CD4-positive, alpha-beta T cell treated with Interleukin-12 subunit alpha and Interleukin-12 subunit beta, for 1 hour (primary cell): ENCODE data around the gene HUNK.

Source experiments
- DNase-seq: peaks from one replicate; pipeline ENCODE4 v3.0.0-alpha.2; 2020

The HUNK gene

DNA sequence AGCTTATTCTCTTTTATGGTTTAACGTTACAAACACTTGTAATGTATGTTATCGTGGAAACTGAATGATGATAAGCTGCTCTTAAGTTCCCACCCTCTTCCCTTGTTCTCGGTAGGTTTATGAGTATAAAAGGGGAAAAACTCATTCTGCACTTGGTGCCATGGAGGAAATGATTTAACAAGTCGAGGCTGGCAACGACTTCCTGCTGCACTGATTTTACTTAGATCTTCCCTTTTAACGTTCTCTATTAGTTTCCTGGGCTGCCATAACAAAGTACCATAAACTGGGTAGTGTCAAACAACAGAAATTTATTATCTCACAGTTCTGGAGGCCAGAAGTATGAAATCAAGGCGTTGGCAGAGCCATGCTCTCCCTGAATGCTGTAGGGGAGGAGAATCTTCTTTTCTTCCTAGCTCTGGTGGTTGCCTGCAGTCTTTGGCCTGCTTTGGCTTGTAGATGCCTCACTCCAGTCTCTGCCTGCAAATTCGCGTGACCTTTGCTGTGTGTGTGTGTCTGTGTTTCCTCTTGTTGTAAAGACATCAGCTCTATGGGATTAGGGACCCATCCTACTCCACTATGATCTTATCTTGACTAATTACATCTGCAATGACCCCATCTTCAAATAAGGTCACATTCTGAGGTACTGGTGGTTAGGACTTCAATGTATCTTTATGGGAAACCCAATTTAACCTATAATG lies 26.3 kb downstream of the HUNK start:
- no peak for DNase-seq

DNA sequence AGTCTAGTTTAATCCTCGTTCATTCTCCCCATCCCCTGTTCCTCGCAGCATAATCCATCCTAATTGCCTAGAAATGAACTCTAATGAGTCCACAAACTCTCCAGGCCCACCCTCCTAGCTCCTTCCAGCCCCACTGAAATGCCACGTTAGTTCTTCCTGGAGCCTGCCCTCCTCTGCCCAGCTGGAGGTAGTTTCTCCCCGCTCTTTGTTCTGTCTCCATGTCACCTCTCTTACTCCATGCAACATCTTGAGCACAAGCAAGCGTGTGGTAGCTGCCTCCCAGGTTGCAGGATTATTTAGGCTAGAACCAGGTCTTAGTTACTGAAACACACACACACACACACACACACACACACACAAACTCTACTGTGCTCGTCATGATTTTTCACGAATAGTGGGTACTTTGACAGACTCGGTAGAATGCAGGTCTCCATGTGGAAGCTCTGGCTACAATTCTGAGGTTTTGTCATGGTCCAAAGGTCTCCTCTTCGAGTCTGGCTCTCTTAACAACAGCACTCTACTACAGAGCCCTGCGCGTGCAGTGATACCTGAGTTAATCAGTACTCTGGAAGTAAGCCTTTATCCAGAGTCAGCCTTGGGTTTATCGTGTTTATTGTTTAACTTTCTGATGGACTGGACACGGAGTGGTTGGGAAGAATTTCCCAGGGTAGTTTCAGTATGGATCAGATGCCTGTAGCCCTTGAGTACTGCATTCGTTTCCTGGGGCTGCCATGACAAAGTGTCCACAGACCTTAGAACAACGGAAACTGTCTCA lies 27.5 kb downstream of the HUNK start:
- DNase-seq, result no peak

DNA sequence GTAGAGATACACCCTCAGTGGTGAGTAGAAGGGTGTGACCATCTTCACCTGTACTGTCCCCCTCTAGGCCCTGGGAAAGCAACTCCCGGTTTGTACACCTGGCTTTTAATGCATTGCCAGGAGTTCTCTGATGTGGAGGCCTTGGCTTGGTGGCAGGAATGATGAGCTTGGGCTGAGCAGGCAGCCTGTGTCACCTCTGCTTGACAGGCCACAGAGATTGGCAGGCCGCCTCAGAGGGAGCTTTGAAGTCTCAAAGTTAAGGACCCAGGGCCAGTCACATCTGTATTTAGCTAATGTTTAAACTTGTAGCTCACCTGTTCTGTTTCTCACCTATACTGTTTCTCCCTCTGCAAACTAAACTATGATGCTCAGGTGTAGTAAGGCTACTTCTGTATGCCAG lies 28.5 kb downstream of the HUNK start:
- DNase-seq, result no peak

DNA sequence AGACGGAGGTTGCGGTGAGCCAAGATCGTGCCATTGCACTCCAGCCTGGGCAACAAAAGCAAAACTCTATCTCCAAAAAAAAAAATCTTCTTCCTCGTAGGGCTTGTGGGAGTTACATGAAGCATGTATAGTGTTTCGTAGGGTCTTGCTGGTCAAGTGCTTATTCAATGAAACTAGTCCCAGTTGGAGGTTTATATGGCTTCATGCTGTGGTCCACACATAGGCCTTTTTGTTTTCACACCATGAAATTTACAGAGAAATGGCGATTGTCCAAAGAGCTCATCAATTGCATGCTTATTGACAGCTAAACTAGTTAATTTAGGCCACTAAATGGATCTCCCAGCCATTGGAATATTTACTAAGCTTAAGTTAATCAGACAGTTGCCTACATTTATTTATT lies 29.6 kb downstream of the HUNK start:
- DNase-seq, result no peak

DNA sequence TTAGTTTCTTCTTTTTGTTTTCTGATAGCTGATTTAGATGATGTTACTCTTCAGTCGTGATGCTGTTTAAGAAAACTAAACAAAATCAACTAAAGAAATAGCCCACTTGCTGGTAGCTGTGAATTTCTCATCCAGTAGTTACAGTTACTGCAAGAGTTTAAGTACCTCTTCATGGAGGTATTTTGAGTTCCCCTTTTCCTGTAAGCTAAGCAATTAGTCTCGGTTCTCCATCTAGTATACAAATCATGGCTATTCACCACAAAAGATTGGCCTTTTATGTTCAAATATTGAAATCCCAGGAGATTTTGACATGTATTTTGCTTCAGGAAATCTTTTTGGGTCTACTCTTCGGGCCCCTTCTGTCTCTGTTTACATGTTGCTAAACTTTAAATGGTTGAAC lies 31.1 kb downstream of the HUNK start:
- no peak for DNase-seq

DNA sequence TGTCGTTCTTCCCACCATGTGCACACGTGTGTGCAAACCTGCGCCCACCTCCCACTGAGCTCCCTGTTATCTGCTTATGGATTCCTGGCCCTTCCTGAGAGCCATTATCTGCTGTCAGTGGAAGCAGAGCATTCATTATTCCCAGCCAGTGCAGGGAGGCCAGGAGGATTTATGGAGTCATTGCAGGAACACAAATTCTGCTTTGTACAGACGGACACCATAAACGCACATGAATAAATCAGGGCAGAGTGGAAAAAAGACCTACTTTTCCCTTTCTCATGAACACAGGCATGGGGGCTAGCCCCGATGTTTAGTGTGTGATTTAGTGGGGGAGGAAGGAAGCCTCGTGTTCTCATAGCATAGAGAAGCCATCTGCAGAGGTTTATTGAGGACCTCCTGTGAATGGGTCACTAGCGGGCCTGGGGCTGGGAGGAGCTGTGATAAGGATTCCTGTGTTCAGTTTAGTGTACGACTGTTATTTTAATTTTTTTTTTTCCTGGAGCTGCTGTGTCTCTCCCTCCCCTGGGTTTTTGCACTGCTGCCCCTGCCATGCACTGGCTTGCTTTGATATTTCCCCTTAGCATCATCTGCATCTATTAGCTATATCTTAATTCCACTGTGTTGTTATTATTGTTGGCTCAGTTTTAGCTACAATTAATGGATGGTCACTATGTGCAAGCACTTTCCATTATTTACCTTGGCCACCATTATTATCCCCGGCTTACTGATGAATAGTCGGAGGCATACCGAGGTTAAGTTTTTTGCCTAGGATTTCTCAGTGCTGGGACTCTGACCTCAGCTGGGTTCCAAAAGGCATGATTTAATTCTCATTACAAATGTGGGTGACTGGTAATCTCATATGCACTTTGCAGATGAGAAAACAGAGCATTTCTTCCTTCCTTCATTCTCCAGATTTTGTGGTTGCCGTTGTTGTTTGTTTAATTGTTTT lies 33.0 kb downstream of the HUNK start:
- DNase-seq, result no peak

DNA sequence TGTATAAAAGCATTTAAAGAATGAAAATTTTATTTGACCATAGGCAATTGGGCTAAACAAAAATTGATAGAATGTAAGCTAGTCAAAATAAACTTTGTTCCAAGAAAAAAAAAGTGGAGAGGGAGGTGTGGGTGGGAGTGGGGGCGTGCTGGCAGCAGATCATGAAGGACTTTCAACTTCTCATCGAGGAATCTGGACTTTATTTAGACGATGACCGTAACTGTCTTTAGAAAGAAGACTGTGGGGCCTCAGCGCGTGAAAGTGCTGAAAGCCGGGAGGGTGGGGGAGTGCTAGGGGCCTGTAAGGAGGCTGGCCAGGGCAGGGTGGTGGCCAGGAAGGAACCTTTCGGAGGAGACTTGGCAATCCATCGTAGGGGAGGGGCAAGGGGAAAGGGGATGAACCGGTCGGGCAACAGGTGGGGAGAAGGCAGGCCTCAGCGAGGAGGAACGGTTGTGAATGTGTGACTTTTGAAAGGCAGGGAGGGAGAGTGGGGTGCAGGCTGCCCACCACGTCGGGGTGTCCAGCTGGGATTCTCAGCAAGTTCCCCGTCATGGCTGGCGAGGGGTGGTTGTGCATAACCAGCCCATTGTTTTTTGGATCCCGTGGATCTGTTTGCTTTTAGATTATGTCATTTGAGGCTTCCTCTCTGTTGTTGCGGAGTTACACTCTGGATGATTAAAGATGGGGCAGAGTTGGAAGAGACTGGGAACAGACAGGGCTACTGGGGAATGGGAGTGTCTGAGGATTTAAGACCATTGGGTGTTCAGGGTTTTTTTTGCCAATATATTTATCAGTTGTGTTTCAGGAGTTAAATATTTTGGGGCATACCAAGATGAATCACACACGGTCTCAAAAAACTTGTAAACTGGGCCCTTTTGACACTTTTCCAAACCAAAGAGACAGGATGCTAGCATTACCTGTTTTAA lies 35.5 kb downstream of the HUNK start:
- DNase-seq, result no peak

DNA sequence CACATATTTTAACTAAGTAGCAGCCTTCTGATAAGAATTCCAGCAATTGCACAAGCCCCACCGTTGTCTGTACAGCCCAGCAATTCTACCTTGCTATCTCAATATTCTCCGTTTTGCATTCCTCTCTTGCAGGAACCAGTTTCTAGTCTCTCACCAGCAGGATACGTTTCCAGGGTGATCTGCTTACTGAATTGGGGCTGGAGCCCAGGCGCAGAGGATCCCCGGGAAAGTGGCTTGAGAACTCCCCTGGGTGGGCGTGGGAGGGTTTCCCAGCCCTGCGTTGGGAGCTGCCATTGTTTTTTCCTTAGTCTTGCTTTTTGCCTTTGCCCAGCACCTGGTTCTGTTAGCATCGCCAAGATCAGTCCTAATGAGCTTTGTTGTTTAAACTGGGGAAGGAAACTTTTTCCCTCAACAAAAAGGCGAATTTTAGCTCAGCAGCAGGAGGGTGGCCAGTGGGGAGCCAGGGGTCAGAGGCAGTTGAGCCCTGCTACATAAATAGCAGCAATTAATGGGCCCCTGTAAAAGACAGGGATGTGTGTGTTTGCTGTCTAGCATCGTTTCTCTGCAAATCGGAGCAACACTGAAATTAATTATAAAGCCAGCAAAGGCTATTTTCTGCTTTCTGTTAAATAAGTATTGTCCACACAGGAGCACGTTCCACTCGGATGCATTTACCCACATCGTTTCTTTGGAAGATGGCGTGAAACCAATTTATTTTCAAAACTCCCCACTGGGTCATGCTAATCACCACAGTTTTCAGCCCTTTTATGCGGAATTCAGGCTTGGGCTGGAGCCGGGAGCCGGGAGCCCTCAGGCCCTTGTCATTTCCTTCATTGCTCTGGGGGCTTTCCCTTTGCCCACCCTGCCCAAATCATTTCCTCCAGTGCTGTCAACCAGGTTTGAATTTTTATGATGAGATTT lies 36.6 kb downstream of the HUNK start:
- no peak for DNase-seq

DNA sequence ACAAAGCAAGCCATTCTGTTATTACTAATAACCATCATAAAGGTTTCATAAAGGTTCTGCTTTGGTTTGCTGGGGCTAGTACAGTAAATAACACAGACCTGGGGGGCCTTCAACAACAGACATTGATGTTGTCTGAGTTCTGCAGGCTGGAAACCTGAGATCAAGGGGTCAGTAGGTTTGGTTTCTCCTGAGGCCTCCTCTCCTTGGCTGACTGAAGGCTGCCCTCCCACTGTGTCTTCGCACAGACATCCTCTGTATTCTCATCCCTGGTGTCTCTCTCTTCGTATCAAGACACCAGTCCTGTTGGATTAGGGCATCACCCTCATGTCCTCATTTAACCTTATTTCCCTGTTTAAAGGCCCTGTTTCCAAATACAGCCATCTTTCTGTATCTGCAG lies 37.3 kb downstream of the HUNK start:
- DNase-seq, result no peak

DNA sequence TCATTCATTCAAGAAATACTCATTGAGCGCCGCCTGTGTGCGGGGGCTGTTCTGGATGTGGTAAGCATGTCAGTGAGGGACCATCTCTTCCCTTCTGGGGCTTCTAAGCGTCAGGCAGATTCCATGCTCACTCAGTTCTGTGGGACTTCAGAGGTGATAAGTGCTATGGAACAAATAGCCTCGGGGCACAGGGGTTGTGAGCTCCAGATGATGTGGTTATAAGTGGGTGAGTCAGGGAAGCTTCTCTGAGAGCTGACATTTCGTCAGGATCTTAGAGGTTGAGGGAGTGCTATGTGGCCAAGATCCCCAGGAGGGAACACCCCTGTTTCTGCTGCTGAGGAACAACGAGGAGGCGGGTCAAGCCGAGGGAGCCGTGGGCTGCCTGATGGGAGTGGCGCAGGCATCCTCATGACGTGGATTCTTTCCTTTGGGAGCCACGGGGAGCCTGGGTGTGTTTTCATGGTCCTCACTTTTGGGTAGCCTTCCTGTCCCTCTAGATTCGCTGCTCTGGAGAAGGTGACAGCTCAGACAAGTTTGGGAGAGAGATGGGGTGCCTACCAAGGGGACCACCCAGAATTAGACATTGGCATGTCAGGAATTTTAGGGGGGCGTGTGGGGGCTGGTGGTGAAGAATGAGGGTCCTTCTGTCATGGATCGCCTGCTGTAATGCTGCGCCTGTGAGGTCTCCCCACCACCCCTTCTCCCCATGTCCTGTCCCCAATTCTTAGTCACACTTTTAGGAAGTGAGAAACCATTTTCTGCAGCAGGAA lies 38.5 kb downstream of the HUNK start:
- DNase-seq, result no peak

DNA sequence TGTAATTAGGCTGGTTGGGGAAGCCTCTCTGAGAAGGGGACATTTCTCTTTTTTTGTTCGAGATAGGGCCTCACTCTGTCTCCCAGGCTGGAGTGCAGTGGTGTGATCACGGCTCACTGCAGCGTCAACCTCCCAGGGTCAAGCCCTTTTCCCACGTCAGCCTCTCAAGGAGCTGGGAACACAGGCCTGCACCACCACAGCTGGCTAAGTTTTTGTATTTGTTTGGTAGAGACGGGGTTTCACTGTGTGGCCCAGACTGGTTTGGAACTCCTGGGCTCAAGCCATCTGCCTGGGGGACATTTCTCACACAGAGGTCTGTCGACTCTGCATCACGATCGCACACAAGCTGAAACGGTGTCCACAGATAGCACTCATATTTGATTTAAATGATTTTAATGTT lies 39.7 kb downstream of the HUNK start:
- no peak for DNase-seq

DNA sequence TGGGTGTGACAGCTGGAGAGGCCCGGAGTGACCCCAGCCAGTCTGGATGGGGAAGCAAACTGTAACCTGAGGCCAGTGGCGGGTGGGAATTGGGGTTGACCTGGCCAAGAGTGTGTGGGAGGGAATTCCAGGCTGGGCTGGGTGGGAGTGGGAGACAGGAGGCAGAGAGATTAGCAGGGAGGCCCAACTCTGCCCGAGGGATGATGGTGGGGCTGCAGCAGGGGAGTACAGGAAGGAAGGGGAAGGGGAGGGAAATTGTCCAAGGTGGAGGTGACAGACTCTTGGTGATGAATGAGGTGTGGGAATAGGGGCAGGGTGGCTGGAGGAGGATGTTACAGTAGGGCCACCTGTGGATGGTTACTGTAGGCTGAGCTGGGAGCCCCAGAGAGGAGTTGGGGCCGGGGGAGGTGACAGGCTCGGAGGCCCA lies 40.4 kb downstream of the HUNK start:
- no peak for DNase-seq

DNA sequence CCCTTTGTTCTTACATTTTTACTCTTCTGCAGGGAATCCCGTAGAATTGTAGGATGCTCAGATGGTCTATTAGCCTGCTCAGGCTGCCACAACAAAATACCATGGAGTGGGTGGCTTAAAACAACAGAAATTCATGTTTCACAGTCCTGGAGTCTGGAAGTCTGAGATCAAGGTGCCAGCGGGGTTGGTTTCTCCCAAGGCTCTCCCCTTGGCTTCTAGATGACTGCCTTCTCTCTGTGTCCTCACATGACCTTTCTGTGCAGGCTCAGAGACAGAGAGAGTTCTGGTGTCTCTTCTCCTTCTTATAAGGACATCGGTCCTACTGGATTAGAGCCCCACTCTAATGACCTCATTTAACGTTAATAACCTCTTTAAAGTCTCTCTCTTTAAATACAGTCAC lies 41.7 kb downstream of the HUNK start:
- no peak for DNase-seq

DNA sequence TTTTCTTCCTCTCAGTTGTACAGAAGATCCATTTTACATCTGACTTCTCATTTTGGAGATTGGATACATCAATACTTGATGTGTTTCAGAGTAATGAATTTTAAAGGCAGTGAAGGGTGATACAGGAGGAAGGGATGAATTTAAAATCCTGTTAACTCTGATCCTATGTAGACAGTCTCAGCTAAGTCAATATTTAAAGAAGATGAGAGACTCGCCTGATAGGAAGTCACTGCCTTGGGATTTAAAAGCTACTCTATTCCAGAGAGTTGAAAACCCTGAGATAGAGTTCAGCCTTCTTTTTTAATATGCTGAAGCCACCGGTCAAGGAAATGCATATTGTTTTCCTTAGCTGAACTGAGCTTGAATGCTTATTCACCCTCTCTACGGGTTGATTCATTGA lies 42.7 kb downstream of the HUNK start:
- DNase-seq, result no peak

DNA sequence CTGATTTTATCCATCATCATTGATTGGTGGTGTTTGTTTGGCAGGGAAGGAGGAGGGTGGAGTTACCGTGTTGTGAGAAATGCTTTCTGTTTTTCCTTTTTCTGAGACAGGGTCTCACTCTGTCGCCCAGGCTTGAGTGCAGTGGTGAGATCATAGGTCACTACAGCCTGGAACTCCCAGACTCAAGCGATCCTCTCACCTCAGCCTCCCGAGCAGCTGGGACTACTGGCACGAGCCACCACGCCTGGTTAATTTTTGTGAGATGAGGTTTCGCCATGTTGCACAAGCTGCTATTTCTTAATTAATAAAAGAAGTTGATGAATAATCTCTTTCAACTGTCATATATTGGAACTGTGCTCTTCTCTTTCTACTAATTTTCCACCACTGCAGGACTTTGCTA lies 44.3 kb downstream of the HUNK start:
- no peak for DNase-seq

DNA sequence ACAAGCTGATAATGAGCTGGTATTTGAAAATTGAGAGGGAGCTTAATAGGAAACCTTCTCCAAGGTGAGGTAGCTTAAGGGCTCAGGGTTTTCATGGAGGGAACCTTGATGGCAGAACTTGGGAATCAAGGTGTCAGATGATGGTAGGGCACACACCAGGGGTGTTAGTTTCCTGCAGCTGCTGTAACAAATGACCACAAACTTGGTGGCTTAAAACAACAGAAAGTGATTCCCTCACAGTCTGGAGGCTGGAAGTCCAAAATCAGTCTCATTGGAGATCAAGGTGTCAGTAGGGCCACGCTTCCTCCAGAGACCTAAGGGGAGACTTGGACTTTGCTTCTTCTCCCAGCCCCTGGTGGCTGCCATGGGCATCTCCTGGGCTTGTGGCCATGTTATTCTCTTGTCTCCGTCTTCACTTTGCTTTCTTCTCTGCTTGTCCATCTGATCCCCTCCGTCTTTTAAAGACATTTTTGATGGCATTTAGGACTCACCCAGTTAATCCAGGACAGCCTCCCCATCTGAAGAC lies 45.5 kb downstream of the HUNK start:
- DNase-seq, result no peak

DNA sequence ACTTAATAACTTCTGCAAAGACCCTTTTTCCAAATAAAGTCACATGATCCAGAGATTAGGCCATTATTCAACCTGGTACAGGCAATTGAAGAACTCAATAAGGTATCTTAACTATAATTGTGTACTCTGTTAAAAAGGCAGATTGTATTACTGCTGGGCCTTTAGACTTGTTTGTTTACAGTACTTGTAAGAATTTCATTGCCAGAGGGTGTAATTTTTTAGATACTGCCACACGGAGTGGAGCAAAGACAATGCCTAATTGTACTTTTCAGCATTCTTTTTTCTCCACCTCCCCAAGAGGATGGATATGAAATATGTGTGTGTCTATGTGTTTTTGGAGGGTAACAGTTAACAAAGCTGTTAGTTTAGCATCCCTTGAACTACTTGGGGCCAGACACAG lies 47.5 kb downstream of the HUNK start:
- no peak for DNase-seq

DNA sequence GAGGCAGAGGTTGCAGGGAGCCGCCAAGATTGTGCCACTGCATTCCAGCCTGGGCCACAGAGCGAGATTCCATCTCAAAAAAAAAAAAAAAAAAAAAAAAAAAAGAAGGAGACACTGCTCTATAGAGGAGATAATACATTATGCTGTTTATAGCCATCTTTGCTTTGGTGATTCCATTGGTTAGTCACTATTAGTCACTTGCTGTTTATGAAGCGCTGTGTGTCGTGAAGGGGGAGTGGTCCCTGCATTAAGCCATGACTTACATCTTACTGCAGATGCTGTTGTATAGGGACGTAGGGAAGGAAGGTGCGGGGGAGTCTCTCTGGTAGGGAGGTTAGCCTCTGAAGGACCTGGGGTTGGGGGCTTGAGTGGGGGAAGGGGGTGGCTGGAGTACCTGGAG lies 48.3 kb downstream of the HUNK start:
- DNase-seq, result no peak

DNA sequence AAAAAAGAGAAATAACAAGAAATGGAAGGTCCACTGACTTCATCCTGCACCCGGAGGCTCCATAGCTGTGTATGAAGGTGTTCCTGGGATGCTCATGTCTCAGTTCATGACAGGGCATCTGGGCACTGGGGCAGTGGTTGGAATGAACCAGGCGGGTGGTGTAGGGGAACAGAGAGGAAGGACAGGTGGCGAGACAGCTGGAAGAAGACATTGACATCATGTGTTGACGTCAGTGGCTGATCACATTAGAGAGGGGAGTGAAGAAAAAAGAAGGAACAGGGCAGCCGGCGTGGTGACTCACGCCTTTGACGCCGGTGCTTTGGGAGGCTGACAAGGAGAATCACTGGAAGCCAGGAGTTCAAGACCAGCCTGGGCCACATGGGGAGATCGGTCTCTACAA lies 50.1 kb downstream of the HUNK start:
- no peak for DNase-seq

DNA sequence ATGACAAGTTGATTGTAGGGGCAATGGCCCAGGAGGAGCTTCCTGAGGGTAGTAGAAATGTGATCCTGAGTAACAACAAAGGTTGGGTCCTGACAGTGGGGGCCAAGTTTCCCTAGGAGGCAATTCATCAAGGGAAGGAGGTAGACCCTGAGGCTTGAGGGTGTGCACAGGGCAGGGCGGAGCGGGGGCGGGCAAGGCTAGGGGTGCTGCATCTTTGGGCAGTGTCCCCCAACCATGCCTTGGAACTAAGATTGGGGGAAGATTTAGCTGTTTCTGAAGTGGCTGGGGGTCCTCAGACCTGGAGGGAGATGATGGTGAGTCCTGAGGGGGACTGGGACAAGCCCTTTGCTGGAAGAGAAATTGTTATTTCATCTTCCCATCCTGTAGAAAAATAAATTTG lies 50.9 kb downstream of the HUNK start:
- DNase-seq, result no peak
